GM15510 (cell line): ENCODE measurements around the gene GNG8.

ENCODE experiments used
- POLR2A ChIP-seq: IDR thresholded peaks from 3 replicates; pipeline ENCODE4 v1.6.1; 2011; ENCODE audit warnings: borderline replicate concordance; ENCODE audit not compliant: insufficient read length; ENCODE audit errors: extremely low read depth

Gene GNG8

GRCh38 chr19:46613525-46613924, 22.5 kb downstream of the GNG8 start:
- TF ChIP-seq POLR2A, result no peak

- no peak for TF ChIP-seq POLR2A
Observed at GRCh38 chr19:46611776-46612175, 24.2 kb downstream of the GNG8 start.

GRCh38 chr19:46610851-46611770, 24.9 kb downstream of the GNG8 start:
- no peak for TF ChIP-seq POLR2A

DNA sequence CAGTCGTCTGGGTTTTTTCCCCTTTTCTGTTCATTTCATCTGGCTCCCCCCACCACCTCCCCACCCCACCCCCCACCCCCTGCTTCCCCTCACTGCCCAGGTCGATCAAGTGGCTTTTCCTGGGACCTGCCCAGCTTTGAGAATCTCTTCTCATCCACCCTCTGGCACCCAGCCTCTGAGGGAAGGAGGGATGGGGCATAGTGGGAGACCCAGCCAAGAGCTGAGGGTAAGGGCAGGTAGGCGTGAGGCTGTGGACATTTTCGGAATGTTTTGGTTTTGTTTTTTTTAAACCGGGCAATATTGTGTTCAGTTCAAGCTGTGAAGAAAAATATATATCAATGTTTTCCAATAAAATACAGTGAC, 25.6 kb downstream of the GNG8 start:
- no peak for TF ChIP-seq POLR2A

DNA sequence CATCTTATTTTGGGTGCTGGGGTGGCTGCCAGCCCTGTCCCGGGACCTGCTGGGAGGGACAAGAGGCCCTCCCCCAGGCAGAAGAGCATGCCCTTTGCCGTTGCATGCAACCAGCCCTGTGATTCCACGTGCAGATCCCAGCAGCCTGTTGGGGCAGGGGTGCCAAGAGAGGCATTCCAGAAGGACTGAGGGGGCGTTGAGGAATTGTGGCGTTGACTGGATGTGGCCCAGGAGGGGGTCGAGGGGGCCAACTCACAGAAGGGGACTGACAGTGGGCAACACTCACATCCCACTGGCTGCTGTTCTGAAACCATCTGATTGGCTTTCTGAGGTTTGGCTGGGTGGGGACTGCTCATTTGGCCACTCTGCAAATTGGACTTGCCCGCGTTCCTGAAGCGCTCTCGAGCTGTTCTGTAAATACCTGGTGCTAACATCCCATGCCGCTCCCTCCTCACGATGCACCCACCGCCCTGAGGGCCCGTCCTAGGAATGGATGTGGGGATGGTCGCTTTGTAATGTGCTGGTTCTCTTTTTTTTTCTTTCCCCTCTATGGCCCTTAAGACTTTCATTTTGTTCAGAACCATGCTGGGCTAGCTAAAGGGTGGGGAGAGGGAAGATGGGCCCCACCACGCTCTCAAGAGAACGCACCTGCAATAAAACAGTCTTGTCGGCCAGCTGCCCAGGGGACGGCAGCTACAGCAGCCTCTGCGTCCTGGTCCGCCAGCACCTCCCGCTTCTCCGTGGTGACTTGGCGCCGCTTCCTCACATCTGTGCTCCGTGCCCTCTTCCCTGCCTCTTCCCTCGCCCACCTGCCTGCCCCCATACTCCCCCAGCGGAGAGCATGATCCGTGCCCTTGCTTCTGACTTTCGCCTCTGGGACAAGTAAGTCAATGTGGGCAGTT, 26.2 kb downstream of the GNG8 start:
- no peak for TF ChIP-seq POLR2A

DNA sequence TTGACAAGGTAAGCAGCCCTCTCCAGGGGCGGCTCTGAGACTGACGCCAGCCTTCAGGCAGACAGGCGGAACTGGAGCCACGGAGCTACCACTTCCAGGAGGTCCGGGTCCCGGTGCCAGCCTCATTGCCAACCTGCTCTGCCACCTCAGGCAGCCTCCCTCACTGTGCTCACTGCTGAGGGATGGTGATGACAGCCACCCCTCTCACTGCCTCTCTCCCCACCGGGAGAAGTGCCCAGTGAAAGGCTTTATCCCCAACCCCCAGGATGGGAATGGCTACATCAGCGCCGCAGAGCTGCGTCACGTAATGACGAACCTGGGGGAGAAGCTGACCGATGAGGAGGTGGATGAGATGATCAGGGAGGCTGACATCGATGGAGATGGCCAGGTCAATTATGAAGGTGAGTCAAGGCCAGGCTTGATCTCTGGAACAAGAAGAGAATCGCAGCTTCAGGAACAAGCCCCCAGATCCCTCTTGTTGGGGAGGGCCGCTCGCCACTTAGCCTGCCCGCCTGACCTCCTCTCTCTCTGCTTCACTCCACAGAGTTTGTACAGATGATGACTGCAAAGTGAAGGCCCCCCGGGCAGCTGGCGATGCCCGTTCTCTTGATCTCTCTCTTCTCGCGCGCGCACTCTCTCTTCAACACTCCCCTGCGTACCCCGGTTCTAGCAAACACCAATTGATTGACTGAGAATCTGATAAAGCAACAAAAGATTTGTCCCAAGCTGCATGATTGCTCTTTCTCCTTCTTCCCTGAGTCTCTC, 27.2 kb downstream of the GNG8 start:
- TF ChIP-seq POLR2A, result no peak

DNA sequence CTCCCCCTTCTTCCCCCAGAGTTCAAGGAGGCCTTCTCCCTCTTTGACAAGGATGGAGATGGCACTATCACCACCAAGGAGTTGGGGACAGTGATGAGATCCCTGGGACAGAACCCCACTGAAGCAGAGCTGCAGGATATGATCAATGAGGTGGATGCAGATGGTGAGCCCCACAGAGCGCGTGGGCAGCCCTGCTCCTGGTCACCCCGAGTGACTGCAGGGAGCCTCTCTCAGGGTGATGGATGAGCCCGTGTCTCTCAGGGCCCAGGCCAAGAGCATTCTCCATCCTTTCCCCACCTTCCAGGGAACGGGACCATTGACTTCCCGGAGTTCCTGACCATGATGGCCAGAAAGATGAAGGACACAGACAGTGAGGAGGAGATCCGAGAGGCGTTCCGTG, 27.8 kb downstream of the GNG8 start:
- TF ChIP-seq POLR2A, result no peak

- TF ChIP-seq POLR2A, result no peak
Observed at GRCh38 chr19:46607448-46607841, 28.6 kb downstream of the GNG8 start.

DNA sequence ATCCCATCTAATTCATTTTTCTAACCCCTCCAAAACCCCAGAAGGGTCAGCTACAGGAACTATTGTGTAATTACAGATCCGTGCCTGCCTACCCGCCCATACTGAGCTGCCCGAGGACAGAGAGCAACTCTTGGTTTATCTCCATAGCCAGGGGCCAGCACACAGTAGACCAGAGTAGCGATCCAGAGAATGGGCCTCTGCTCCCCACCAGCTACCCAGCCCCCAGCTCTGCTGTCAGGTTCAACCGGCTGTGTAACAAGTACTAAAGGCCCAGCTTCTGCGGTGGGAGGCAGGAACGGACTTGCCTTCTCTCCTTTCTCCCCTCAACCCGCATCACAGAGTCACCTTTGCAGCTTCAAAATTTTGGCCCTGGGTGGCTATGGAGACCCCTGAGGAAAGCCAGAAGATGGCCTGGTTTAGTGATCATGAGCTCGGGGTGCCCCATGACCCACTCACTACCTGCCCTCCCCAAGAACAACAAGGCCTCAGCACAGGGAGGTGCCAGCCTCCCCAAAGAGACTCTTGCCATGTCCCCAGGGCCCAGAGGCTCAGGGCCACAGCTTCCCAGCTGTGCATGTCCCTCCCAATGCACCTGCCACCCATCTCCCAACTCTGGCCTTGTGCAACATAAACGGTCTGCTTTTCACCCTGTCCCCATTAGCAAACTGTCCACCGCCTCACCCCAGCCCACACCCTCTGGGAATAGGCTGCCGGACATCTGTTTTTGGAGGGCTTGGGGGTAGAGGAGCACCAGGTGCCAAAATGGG, 29.1 kb downstream of the GNG8 start:
- no peak for TF ChIP-seq POLR2A

- no peak for TF ChIP-seq POLR2A
Observed at GRCh38 chr19:46606019-46606418, 30.0 kb downstream of the GNG8 start.

- no peak for TF ChIP-seq POLR2A
Observed at GRCh38 chr19:46605356-46605821, 30.6 kb downstream of the GNG8 start.

DNA sequence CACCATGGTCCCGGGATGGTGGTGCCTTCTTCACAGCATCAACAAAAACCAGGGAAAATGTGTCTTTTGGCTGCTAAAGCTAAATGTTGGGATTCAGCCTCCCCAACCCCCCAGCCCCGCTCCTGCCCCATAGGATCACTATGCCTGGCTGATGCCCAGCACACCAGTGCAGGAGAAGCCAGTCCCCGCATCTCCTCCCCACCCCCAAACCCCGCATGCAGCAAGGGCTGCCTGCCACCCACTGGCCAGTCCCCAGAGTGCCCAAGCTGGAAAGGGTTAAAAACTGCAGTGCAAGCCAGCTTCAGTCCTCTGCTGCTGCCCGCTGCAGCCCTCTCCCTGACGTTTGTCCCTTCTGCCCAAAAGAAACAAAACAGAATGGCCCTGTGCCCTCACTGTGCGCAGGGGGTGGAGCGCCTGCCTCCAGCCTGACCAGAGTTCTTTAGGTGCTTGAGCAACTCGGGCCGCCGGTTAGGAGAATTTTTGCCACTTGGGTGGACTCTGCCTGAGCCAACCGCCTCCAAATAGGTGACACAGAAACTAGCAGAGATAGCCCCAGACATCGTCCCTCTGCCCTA, 31.1 kb downstream of the GNG8 start:
- no peak for TF ChIP-seq POLR2A

DNA sequence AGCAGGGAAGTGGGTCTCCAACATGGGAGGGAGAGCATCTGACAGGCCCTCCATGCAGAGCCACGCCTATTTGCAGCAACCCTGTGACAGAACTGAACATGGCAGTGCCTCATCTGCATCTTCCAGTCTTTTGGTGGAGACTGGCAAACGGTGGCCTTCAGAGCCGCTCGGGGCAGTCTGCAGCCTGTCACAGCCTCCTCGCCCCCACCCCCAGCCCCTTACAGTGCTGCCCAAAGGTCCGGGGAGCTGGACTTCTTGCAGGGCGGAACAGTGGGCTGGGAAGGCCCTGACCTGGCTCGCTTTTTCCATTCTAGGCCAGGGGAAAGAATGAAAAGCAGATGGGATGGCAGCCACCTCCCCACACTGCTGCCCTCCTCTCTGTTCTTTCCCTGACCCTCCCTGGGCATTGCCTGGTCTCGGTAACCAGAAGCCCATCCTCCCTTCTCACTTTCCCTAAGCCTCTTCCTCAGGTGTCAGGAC, 32.2 kb downstream of the GNG8 start:
- TF ChIP-seq POLR2A, result no peak
